Brain microvascular endothelial cell (primary cell): Measurements from ENCODE around the gene TMEM175.

Experiments
- DNase-seq: peaks from one replicate; pipeline ENCODE4 v3.0.0-alpha.2; 2020
- H3K27ac ChIP-seq: fragments of 250-450 bp; sonication (Bioruptor Pico); 2 replicates; pipeline ENCODE4 v1.5.1; 2020; ENCODE audit warnings: mild to moderate bottlenecking, moderate library complexity
- H3K27me3 ChIP-seq: fragments of 250-450 bp; sonication (Bioruptor Pico); replicated peaks from 2 replicates; pipeline ENCODE4 v1.5.1; 2020; ENCODE audit warnings: mild to moderate bottlenecking
- H3K36me3 ChIP-seq: fragments of 250-450 bp; sonication (Bioruptor Pico); replicated peaks from 2 replicates; pipeline ENCODE4 v1.5.1; 2020; ENCODE audit warnings: mild to moderate bottlenecking
- H3K4me3 ChIP-seq: 2 replicates; pipeline ENCODE4 v1.5.1; 2011; ENCODE audit warnings: low read depth, mild to moderate bottlenecking, control low read depth, low read length, moderate library complexity
- in situ Hi-C: cut with HindIII; loops from 2 replicates; pipeline ENCODE4 v1.10.0; 2017; ENCODE audit warnings: low sequenced_read_pairs, low pct_ligation_motif_present
- TF ChIP-seq, protein P1 (sequence below): IDR thresholded peaks from 2 replicates; pipeline ENCODE4 v1.5.1; 2011; ENCODE audit warnings: low read depth, mild to moderate bottlenecking, moderate library complexity, low read length, control low read depth, inconsistent platforms; ENCODE audit errors: missing control alignments

TMEM175 gene

DNA sequence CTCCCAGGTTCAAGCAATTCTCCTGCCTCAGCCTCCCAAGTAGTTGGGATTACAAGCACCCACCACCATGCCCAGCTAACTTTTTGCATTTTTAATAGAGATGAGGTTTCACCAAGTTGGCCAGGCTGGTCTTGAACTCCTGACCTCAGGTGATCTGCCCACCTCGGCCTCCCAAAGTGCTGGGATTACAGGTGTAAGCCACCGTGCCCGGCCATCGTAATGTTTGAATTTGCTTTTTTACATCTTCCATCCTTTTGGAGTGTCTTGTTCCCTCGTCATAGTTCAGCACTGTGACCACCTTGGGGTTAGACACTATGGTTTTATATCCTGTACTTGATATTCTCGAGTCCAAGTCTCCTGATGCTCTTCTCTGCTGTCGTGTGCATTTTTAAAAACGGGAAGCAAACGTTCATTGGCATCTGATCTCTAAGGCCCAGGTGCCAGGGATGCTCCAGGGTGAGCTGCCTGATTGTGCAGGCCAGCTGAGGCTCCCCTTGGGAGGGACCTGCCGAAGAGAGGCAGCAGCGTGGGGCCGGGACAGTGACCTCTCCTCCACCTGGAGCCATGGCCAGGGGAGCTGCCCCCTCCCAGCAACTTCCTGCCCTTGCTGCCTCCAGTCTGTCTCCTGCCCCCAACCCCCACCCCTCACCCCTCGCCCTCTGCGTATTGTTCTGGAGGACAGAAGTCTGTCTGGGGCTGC, 24.4 kb downstream of the TMEM175 start:
- Histone ChIP-seq H3K4me3 (no peak overlapping the region), H3K27ac (no peak overlapping the region), H3K36me3 (peaks cover 4% of the 10 kb centered on the region), H3K27me3 (no peaks in the 10 kb centered on the region)
- no peak for DNase-seq
- TF ChIP-seq, protein P1, sequence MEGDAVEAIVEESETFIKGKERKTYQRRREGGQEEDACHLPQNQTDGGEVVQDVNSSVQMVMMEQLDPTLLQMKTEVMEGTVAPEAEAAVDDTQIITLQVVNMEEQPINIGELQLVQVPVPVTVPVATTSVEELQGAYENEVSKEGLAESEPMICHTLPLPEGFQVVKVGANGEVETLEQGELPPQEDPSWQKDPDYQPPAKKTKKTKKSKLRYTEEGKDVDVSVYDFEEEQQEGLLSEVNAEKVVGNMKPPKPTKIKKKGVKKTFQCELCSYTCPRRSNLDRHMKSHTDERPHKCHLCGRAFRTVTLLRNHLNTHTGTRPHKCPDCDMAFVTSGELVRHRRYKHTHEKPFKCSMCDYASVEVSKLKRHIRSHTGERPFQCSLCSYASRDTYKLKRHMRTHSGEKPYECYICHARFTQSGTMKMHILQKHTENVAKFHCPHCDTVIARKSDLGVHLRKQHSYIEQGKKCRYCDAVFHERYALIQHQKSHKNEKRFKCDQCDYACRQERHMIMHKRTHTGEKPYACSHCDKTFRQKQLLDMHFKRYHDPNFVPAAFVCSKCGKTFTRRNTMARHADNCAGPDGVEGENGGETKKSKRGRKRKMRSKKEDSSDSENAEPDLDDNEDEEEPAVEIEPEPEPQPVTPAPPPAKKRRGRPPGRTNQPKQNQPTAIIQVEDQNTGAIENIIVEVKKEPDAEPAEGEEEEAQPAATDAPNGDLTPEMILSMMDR: no peak
- in situ Hi-C loops: no loop called here

DNA sequence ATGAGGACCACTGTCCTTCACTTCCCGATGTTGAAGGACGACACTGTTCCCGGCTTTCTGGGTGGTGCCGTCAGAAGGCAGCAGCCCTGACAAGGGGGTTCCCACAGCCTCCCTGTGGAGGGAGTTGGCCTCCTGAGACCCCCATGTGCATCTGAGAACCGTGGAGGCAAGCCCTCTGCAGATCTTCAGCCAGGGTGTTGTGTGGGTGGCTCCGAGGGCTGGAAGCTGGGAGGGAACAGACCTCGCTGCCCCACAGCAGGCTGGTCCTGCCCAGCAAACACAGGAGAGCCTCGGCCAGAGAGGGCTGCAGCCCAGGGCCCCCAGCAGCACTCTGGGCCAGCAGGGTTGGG, 24.9 kb downstream of the TMEM175 start:
- no peak overlapping the region for H3K27ac ChIP-seq
- in situ Hi-C loops: no loop called here
- TF ChIP-seq, protein P1: no peak
- H3K4me3 ChIP-seq: no peak overlapping the region
- no peak for DNase-seq
- H3K36me3 ChIP-seq: peaks cover 5% of the 10 kb centered on the region
- H3K27me3 ChIP-seq: no peaks in the 10 kb centered on the region

DNA sequence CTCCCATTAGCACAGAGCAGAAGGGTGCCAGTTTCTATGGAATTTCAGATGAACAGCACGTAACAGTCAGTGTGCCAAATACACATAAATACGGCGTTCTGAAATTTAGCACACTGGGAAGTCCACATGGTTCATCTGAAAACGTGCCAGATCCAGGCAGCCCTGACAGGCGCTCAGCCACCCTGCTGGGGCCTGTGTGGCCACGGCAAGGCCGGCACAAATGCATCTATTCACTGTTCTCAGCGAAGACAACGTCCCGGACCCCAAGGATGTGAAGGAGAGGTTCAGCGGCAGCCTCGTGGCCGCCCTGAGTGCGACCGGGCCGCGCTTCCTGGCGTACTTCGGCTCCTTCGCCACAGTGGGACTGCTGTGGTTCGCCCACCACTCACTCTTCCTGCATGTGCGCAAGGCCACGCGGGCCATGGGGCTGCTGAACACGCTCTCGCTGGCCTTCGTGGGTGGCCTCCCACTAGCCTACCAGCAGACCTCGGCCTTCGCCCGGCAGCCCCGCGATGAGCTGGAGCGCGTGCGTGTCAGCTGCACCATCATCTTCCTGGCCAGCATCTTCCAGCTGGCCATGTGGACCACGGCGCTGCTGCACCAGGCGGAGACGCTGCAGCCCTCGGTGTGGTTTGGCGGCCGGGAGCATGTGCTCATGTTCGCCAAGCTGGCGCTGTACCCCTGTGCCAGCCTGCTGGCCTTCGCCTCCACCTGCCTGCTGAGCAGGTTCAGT, 25.5 kb downstream of the TMEM175 start:
- no peak overlapping the region for H3K27ac ChIP-seq
- H3K36me3 ChIP-seq: peaks cover 11% of the 10 kb centered on the region
- TF ChIP-seq, protein P1: no peak
- H3K27me3 ChIP-seq: no peaks in the 10 kb centered on the region
- no peak for DNase-seq
- H3K4me3 ChIP-seq: no peak overlapping the region
- in situ Hi-C loops: no loop called here

DNA sequence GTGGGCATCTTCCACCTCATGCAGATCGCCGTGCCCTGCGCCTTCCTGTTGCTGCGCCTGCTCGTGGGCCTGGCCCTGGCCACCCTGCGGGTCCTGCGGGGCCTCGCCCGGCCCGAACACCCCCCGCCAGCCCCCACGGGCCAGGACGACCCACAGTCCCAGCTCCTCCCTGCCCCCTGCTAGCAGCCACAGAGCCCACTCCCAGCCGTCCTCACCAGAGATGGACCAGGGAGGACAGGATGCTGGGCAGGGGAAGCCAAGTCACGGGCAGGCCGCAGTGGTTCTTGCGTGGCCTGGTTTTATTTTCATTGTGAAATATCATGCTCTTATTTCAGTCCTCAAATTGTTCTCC, 26.0 kb downstream of the TMEM175 start:
- H3K27ac ChIP-seq: no peak overlapping the region
- TF ChIP-seq, protein P1: no peak
- H3K36me3 ChIP-seq: peaks cover 13% of the 10 kb centered on the region
- no peak for DNase-seq
- no peaks in the 10 kb centered on the region for H3K27me3 ChIP-seq
- H3K4me3 ChIP-seq: no peak overlapping the region
- in situ Hi-C loops: no loop called here

DNA sequence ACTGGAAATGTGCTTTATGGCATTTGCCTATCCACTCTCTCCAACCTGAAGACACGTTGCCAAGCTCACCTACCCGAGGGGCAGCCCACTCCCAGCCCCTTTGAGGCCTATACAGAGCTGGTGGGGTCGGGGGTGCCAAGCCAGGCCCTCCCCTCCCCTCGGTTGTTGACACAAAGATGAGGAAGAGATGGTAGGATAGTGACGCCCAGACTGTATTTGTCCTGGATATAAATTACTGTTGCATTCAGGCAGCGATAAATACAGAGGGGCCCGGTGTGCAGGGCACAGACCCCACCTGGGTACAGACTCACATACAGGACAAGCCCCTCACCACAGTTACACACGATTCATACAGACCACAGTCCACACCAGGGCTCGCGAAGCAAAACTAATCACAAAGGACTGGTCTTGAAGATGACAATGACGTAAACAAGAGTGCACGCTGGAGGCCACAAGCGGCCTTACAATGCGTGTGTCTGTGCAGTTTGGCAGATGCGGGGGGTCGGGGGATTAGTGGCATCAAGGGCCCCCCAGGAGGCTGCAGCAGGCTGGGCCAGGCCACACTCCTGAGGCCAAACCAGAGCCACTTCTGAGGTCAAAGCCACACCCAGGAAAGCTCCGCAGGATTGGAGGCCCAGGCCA, 26.6 kb downstream of the TMEM175 start:
- Histone ChIP-seq H3K27me3 (no peaks in the 10 kb centered on the region), H3K4me3 (no peak overlapping the region), H3K36me3 (peaks cover 8% of the 10 kb centered on the region), H3K27ac (no peak overlapping the region)
- in situ Hi-C loops: no loop called here
- DNase-seq: no peak
- TF ChIP-seq, protein P1: no peak
